GM19467 (cell line): ENCODE results near the gene SLX9.

Source experiments
- ATAC-seq: cut with Tn5 transposase; IDR thresholded peaks from one replicate; pipeline ENCODE4 v1.9.1; 2021; ENCODE audit warnings: mild to moderate bottlenecking, moderate library complexity; ENCODE audit not compliant: unreplicated experiment

The SLX9 gene

DNA sequence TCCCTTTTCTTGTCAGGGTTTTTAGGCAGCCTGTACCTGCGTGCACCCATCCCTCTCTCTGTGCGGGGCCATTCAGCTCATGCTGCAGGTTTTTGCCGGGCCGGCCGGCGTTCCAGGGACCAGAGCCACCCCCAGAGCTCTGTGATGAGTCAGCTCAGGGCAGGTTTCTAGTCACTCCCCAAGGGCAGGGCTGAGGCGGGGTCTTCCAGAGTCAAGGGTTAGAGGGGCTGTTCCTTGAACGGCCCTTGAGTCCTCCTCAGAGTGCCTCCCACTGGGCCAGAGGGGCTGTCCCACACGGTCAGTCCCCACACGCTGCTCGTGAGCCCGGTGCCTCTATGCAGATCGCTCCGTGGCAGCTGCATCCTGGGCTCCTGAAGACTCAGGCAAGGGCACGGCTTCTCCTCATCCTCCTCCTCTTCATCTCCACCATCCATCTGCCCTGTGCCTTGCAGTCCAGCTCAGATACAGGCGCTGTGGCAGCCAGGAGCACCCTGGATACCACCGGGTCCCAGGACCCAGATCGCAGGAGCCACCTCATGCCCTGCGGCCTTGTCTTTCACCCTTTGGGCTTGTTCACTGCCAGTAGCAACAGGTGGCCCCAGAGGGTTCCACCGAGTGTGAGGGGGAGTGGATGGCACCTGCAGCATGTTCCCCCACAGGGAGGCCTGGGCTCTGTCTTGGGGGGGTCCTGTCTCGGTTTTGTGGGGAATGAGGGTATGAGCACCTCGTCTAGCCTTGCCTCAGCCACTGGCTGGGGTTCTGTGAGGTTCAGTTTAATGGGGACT, 17.4 kb downstream of the SLX9 start:
- no peak for ATAC-seq

DNA sequence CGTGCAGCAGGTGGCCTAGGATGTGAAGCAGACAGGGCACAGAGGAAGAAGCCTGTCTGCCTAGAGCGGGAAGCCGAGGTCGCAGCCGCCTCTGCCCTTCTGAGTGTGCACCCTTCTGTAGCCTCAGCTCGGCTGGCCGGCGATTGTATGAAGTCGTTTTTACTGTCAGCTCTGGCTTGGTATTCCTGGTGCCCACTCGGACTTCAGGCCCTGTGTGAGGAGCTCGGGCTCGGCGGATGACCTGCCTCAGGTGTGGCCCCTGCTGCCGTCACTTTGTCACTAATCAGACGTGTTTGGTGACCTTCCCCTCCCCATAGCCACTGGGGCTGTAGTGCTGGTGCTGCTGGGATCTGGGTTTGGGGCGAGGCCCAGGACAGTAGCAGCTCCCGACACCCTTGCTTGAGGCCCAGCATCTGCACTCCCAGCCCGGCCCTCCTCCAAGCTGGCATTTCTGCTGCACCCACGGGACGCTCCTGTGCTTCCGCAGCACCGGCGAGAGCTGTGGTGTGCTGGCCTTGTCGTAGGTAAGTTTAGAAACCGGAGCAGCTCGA, 18.1 kb downstream of the SLX9 start:
- ATAC-seq, result no peak

DNA sequence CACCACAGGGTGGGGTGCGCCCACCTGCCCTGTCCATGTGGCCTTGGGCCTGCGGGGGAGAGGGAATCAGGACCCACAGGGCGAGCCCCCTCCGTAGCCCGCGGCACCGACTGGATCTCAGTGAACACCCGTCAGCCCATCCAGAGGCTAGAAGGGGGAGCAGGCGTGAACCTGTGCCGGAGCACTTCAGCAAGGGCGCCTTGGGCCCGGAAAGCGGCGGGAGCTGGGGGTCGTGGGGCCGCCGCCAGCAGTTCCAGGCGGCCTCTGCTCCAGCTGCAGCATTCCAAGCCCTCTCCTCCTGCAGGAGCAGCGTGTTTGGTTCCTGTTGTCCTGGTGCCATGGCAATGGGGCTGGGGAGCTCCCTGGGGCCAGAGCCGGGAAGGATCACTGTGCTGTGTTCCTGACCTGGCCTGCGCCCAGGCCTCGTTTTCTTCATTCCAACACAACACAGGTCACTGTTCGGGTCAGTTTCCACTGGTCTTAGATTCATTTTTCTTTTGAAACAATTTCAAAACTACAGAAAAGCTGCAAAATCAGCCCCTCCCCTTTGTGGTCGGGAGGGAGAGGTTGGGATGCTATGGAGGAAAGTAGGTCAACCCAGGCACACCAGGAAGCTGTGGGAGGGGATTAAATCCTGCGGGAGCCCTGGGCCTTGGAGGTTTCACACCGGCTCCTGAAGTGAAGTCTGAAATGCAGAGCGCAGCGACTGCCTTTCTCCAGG, 18.8 kb downstream of the SLX9 start:
- no peak for ATAC-seq

DNA sequence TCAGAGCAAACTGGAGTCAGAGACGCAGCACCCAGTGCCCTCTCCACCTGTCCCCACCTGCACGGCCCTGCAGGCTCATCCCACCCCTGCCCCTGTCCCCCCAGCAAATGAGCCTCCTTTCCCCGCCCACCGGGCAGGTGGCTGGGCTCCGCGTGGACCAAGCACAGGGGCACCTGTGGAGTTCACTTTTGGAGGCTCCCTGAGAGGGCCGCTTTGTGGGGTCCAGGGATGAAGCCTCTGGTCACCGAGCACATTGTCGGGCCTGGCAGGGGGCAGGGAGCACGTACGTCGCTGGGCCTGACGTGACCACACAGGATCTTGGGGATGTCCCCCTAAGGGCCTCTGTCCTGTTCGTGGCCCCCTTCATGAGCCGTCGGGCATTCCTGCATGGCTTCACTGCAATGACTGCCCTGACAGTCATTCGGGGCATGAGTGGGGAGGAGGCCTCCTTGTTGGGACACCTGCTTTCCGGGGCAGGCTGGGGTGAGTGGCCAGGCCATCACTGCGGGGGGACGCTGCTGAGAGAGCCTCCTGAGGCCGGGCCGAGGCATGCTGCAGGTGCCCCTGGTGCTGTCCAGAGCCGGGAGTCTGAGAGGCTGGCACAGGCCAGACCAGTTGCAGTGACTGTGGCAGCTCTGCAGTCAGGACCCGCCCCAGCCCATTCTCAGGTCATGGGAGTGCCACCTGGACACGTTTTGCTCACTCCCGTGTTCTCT, 19.7 kb downstream of the SLX9 start:
- no peak for ATAC-seq

DNA sequence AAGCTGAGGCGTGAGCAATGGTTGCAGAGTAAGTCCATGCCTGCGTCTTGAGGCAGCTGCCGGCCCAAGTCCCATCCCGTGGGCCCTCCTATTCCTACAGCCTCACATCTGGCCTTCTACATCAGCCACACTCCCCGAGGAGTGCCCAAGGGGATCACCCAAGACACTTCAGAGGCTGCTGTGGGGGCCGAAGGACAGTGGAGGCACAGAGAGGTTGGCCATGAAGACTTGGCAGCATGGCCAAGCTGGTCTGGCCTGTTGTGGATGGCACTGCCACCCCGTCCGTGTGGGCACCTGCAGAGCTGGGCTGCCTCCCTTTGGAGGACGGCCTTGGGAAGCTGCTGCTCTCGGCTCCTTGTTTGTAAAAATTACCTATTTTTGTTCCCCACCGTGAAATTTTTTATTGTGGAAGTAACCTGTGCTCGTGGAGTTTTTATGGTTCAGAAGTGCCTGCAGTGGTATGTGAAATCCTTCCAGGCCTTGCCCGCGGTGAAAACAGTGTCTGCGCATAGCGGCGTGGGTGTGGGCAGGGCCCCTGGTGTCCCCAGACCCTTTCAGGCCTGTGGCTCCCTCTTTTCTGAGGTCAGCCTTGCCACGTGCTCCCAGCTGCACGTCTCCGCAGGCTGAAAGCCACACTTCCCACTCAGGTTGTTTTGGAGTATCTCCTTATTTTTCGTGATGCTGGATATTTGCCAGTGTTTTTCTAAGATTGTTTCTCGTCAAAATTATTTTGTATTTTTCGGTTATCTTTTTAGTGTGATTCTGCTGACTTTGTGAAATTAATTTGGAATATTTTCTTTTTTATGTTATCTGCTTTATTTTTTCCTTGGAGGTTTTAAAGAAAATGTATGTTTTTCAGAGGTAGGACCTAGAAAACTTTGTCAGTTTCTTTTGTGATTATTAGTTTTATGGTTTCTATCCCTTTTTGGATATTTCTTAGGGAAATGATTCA, 20.6 kb downstream of the SLX9 start:
- no peak for ATAC-seq

DNA sequence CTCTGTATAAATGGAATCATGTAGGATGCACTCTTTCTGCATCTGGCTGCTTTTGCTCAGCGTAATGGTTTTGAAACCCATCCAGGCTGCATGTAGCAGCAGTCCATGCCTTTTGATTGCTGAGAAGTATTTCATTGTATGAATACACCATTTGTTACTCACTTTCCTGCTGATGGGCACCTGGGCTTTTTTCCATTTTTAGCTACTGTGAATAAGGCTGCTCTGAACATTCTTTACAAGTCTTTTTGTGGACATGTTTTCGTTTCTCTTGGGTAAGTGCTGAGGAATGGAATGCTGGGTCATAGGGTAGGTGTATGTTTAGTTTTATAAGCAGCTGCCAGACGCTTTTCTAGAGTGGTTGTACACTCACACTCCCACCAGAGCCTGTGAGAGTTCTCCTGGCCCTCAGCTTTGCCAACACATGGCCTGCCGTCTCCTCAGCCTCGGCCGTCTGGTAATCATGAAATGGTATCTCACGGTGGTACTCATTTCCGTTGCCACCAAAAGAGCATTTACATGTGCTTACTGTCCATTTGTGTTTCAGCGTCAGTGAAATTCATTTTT, 22.7 kb downstream of the SLX9 start:
- ATAC-seq, result no peak

DNA sequence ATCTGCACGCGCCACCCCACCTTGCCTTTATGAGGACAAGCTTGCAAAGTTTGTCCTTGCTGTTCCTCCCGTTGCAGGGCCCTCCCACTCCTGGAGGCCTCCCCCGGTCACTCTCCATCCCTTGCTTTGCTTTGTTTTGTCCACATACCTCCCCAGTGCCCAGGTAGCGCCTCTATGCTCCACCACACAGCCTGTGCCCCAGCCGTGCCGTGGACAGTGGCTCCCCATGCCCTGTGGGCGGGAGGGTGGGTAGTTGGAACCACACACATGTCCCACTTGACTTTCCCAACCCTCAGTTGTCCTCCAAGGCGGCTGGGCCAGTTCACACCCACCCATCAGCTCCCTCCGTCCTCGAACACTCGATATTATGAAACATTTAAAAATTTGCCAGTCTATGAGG, 24.6 kb downstream of the SLX9 start:
- no peak for ATAC-seq

DNA sequence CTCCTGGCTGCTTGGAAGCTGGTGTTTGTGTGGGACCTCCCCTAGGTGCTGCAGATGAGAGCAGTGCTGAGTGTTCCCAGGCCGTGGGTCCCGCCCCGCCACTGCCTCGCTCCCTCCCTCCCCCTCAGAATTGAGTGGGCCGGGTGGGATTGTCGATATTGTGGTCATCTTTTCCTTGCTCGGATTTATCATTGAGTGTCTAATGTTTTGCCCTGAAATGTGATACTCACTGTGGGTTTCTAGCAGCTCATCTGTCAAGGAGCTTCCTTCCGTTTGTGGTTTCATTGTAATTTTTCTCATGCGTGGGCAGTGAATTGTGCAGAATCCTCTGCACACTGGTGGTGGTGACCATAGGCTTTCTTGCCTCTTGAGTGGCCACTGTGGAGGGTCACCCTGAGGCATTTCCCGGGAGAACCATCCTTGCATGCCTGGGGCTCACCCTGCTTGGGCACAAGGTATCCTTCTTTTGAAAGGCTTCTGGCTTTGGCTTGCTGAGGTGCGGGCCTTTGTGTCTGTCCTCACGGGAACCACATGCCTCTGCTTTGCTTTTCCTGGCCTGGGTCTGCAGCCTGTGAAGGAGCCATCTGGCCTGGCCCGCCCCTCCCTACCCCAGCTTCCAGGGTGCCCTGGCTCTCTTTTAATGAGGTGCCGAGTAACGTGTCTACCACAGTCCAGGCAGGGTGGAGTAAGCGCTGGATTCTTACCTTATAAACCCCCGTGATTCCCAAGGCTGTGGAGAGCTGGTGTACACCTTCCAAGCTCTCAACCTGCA, 25.6 kb downstream of the SLX9 start:
- no peak for ATAC-seq

DNA sequence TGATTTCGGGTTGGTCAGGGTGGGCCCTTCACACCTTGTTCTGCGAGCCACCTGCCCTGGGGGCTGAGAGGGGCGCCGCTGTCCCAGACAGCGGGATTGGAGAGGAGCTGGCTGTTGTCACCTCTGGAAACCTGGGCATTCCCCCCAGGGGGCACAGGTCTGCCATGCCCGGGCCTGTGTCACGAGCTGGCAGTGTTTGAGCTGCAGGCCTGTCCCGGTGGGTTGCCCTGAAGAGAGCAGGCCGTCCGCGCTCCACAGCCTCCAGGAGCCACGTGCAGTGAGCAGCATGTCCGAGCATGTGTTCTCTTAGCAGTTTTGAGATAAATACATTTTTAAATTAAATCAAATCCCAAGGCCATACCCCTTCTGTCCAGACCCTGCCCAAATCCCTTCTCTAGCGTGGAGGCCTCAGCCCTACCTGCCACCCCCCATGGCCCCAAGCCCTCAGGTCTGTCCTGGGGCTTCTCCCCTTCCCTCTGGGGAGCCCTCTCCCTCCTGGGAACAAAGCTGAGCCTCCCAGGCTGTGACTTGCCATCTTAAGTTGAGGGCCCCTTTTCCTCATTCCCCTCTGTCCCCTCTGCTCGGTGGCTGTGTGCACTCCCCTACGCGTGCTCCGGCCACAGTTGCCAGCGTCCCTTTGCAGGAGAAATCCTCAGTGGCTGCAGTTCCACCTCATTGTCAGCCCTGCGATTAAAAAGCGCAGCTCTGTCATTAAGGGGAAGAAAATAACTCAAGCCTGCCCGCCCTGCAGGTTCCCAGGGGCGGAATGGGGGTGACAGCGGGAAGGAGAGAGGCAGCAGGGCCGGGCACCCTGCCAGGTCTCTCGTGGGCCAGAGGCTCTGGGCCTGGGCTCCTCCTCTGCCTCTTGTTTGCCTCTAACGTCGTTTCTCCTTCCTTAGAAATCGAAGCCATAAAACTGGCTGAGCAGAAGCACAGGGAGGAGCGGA, 26.6 kb downstream of the SLX9 start:
- ATAC-seq, result no peak

DNA sequence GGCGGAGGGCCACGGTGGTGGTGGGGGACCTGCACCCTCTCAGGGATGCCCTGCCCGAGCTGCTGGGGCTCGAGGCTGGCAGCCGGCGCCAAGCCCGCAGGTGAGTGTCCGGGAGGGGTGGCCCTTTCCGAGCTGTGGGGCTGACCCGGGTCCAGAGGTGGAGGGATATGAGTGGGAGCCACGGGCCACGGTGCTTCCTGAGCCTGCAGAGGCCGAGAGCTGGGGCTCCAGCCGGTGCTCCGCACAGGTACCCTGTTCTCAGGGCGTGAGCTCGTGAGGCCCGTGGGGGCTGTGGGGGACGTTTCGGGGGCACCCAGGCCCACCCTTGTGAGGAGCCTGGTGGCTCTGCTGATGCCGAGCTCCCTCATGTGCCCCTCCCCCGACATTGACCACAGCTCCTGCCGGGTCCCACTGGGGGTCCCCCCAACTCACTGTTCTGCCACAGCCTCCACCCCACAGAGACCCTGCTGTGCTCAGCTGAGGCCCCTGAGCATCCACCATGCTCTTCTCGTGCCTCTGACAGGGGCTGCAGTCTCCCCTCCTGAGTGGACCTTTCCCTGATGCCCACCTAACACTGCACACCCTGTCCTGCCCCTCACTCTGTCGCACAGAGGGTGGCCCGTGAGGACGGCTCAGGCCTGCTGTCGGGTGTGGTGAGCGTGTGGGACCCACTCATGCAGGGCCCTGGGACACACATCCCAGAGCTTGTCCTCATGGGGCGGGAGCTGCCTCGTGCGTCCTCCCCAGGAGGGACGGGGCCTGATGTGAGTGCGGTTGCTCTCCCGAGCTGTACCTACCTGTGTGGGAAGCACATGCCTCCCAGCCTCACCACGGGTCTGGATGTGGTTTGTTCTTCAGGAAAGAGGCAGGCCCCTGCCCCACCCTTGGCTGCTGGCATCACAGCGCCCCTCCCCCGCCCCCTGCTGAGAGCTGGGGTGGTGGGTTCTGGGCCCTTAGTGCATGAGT, 27.5 kb downstream of the SLX9 start:
- no peak for ATAC-seq

DNA sequence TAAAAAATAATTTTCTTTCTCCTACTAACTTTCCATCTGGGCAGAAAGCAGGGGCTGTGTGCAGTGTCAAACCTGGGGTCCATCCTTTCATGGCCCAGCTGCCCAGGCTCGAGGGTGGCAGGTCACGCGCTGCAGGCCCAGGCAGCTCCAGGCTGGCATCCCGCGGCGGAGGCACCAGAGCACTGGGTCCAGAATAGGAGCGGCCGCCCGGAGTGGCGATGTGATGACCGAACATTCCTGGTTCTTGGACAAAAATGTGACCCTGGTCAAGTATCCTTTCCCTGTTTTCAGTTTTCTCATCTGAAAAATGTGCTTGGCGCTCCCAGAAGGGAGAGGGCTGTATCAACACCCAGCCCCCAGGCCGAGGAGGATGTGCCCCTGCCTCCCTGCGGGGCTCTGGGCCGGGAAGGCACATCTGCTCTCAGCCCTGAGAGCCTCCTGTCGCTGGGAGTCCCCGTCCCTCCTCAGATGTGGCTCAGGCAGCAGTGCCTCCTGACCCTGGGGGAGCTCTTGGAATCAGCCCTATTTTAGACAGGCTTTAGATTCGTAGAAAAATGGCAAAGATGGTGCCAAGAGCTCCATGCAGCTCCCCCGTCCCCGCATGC, 29.3 kb downstream of the SLX9 start:
- ATAC-seq, result no peak

DNA sequence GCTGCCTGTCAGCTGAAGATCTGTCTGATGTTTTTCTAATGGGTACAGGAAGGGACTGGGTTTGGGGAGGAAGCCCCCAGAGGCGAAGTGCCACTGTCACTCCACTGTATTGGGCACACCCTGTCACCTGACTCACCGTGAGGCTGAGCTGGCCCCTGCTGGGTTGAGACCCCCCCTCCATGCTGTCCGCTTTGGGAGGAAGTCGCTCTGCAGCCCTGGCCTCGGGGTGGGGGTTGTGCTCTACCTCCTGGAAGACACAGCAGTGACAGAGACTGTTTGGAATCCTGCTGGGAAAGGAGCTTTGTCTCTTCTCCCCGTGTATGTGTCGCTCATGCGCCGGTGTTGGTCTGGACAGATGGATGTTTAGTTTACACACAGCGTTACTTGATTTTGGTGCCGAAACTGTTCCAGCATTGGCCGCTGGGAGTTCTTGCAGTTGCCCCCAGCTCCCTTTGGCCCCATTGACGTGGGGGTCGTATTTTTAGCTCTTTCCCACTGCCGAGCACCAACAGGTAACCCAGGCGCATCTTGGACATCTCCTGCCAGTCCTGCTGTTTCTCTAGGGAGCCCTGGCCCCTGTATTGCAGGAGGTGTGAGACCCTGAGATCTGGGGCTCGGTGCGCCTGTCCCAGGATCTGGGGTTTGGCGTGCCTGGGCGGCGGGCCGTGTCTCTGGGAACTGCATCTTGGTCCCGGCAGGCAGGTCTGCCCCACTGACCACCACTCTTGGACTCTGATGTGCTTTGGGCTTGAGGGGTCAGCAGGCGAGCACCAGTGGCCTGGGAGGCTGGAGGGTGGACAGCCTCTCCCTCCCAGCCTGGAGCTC, 30.3 kb downstream of the SLX9 start:
- ATAC-seq, result no peak

DNA sequence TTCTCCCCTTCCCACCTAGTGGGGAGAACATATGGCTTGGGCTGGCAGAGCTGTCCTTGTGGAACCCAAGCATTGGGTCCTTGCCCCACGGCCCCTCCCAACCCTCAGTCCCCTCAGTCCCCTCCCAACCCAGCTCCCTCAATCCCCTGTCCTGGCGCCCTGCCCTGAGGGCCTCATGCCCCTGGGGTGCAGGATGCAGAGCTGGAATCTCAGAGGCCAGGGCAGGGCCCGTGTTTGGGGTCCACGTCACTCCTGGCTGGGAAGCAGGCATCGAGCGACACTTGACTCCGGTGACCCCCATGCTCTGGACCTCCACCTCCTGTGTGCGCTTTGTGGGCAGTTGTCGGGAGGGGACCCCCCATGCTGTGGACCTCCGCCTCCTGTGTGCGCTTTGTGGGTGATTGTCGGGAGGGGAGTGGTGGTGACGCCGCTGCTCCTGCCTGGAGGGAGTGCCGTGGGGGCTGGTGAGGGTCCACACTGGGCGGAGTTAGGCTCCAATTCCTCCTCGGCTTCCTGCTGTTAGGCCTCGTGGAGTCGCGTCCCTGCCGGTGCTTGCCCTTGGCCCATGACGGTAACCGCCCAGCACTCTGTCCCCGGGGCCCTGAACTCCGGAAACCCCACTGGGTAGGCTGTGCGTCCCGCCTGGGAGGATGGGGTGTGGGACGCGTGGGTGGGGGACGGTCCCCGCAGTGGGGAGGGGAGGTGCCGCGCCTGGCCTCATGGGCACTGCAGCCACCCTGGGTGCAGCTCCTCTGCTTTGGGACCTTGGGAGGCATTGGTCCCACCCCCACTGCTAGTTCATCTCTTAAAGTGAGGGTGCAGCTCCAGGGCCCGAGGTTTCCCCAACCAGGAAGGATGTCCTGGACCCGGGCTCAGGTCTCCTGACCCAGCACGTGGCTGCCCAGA, 31.2 kb downstream of the SLX9 start:
- no peak for ATAC-seq

DNA sequence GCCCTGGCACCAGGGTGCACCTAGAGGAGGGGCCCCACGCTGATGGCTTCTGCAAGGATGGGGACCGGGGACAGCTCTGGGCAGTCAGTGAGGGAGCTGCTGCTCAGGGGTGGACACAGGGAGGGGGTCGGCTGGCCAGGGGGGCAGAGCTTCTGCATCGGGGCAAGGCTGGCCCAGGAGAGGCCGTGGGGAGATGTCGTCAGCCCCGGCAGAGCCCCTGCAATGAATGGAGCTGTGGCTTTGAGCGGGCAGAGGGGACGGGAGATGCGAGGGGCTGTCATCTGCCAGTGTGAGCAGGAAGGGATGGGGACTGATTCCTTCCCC, 31.8 kb downstream of the SLX9 start:
- no peak for ATAC-seq

DNA sequence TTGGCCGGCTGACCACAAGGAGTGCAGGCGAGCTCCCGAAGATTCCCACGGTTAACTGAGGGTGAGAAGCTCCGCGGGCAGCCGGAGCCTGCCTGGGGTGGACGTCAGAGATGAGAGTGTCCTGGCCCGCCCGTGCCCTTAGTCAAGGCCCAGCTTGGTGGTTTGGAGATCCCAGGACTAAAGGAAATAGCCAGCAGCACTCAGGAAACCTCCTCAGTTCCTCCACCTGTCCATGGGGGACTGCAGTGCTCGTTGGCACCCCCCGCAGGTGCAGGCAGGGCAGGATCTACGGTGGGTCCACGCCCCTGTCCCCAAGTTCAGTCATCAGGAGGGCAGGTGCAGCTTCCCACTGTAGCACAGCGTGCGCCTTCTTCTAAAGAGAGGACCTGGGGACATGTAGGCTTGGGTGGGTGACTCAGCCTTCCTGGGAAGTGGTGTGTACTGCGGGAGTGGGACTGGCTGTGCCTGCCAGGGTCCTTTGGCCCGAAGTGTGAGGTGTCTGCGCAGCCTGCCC, 32.5 kb downstream of the SLX9 start:
- no peak for ATAC-seq
